ENCODE data around the gene SLC38A9. TPM values are rescaled to one million over a fixed set of nuclear protein-coding genes. Genes with fewer than 3 reads are reported as not detected.

SLC38A9 gene
- polyA plus RNA-seq, 5 donors: 19.9 to 41.0 (median 32.2) TPM

- no peak for DNase-seq
These were observed 44.2 kb downstream of the SLC38A9 start for GRCh38 chr5:55667938-55668337.

DNA sequence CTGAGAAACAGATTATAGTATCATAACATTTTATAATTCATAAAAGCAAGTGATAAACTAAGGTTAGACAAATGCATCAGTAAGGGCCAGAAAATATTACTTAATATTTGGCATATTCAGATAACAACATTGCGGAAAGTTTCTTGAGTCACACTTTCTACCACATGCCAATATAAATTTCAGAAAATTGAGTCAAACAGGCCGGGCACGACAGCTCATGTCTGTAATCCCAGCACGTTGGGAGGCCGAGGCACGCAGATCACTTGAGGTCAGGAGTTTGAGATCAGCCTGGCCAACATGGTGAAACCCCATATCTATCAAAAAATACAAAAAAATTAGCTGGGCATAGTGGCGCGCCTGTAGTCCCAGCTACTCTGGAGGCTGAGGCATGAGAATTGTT, 47.1 kb downstream of the SLC38A9 start:
- no peak for DNase-seq

- DNase-seq: no peak
These were observed 54.7 kb downstream of the SLC38A9 start for GRCh38 chr5:55657443-55657842.

GRCh38 chr5:55650386-55650785, 61.7 kb downstream of the SLC38A9 start:
- no peak for DNase-seq

DNA sequence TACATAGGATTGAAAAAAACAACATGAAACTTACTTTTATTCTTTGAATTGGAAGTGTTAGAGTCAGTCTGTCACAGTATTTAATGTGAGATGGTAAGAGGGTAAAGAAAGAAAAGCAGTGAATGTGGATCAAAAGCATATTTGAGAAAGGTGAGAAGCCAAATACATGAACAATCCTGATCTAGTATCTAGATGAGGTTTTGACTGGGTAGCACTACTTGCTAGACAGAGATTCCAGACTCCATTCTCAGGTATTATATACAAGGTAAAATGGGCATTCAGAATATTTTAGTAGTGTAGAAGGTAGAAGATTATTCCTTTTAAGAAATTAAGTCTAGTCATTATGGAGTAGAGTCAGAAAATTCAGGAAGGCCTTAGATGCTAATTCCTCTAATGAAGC, 62.2 kb downstream of the SLC38A9 start:
- no peak for DNase-seq

GRCh38 chr5:55645304-55645703, 66.8 kb downstream of the SLC38A9 start:
- DNase-seq: no peak

DNA sequence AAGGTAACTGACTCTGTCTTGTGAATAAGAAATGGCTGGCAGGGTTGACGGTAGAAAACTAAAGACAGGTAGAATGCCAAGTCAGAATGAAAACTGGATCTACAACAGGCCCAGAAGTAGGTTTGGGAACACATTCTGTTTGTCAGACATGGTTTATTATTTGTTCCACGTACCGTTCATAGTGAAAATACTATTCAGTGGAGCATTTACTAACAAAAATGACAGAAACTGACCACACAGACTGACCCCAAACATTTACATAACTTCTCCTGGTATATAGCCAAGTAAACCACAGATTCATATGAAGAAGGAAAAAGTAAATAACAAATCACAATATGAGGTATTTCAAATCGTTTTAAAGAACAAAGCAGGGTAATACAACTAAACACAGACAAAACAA, 73.7 kb downstream of the SLC38A9 start:
- DNase-seq: no peak

GRCh38 chr5:55638051-55638450, 74.1 kb downstream of the SLC38A9 start:
- no peak for DNase-seq

DNA sequence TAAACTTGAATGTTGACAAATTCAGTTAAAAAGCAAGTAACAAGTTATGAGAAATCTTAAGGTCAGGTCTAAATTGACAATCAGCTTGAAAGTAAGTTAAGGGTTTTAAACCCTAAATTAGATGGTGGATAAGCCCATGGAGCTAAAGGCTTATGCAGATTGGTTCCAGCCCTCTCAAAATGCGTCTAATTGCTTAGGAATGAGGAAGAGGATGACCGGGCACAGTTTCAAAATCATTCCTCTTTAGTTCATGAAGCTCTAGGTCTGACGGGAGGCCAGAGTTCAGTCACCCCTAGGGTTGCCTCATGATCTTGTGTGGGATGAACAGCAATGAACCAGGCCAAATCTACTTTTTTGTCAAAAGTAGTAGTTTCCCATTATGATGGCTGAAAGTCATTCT, 75.4 kb downstream of the SLC38A9 start:
- peak in 1 of 2 donors; percentile 53 for DNase-seq

- DNase-seq: peak; percentile 87 to 89
These were observed 75.9 kb downstream of the SLC38A9 start for GRCh38 chr5:55636177-55636576.

DNA sequence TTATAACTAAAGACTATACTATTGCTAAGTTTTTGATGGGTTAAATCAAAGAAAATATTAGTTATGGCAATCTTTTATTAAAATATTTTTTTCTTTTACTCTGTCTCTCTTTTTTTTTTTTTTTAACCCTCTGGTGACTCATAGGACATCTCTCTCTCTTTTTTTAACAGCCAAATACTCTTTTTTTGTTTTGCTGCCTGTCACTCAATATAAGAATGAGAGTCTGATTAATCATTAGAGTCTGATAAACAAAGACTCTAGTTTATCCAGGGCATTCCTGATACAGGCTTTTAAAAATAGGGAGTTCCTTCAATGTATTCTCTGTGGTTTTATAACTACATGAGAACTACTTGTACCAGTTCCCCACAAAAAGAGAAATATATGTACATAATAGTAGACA, 77.3 kb downstream of the SLC38A9 start:
- DNase-seq: no peak

GRCh38 chr5:55634209-55634805, 77.8 kb downstream of the SLC38A9 start:
- no peak for DNase-seq

DNA sequence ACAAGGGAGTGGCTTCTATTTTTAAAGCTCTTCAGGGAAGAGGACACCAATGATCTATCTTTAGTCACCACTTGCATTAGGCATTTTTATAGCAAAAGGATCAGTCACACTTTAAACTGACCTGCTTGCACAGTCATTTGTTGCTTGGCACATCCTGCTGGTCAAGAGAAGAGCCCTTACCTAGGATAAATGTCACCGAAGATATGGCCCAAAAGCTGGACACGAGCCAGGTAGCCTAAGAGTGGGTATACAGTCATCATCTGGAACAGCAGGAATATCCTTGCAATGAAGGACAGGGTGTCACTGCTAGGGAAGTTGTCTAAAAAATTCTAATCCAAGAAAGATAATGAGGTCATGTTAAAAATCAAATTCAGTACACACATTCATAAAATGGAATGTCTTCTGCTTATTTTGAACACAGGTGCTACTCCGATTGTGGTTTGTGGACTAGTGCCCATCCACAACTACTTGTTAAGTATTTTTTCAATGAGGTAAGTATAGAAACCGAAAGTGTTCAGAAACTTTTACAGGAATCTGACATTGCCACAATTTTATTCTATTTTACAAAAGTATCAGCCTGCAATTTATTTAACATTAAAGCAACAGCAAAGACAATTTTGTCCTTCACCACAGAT, 78.4 kb downstream of the SLC38A9 start:
- no peak for DNase-seq

GRCh38 chr5:55629815-55630214, 82.3 kb downstream of the SLC38A9 start:
- DNase-seq: no peak

- DNase-seq: no peak
These were observed 85.3 kb downstream of the SLC38A9 start for GRCh38 chr5:55626790-55627189.

DNA sequence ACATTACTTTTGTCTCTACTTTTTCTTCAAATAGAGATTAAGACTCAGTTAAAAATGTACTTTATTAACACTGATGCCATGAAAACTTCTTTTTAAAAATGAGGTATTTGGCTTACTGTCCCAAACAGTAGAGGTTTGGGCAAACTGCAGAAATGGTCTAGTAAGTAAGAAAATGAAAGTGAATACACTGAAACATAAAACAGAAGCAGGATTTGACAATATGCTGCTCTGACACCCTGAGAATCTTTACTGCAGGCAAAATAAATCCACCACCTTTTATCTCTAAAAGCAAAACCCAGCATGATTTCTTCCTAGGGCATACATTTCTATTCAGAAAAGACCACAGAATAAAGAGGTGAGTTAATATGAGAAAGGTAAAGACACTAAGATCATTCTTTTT, 86.2 kb downstream of the SLC38A9 start:
- DNase-seq: no peak

GRCh38 chr5:55625589-55625909, 86.6 kb downstream of the SLC38A9 start:
- no peak for DNase-seq

DNA sequence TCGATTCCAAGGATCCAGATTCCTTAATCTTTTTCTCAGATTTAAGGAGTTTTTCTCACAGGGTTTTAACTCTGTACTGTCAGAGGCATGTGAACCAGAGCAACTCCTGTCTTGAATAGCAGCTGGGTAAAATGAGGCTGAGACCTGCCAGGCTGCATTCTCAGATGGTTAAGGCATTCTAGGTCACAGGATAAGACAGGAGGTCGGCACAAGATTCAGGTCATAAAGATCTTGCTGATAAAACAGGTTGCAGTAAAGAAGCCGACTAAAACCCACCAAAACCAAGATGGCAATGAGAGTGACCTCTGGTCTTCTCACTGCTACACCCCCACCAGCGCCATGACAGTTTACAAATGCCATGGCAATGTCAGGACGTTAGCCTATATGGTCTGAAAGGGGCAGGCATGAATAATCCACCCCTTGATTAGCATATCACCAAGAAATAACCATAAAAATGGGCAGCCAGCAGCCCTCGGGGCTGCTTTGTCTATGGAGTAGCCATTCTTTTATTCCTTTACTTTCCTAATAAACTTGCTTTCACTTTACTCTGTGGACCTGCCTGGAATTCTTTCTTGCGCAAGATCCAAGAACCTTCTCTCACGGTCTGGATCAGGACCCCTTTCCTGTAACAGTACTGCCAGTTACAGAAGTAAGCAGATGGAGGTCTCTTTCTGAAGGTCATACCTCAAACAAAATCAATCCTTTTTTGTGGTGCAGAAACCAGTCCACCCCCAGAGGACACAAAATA, 87.1 kb downstream of the SLC38A9 start:
- DNase-seq: no peak

GRCh38 chr5:55623789-55624188, 88.3 kb downstream of the SLC38A9 start:
- DNase-seq: no peak

GRCh38 chr5:55622460-55622859, 89.7 kb downstream of the SLC38A9 start:
- DNase-seq: no peak

GRCh38 chr5:55621229-55621628, 90.9 kb downstream of the SLC38A9 start:
- no peak for DNase-seq

- DNase-seq: no peak
These were observed 91.4 kb downstream of the SLC38A9 start for GRCh38 chr5:55620766-55621160.

GRCh38 chr5:55620009-55620765, 91.9 kb downstream of the SLC38A9 start:
- DNase-seq: no peak

All from right lung (tissue), 5 donors.